Fibroblast of upper back skin (primary cell): ENCODE measurements around the gene ARID4B.
A peak's percentile ranks its signal among the peaks of the same experiment; 100 is the strongest.
"Not testable (repeated sequence)": the region's sequence is repeated elsewhere in the genome, so short reads cannot be mapped to it uniquely, and the experiment has no call there.

Experiments used
- DNase-seq: peaks from one replicate; pipeline ENCODE4 v3.0.0-alpha.2; 2013

ARID4B gene

GRCh38 chr1:235293322-235293942 lies 34.5 kb downstream of the ARID4B start:
- no peak for DNase-seq

- no peak for DNase-seq
These were observed 35.2 kb downstream of the ARID4B start for GRCh38 chr1:235292790-235293189.

DNA sequence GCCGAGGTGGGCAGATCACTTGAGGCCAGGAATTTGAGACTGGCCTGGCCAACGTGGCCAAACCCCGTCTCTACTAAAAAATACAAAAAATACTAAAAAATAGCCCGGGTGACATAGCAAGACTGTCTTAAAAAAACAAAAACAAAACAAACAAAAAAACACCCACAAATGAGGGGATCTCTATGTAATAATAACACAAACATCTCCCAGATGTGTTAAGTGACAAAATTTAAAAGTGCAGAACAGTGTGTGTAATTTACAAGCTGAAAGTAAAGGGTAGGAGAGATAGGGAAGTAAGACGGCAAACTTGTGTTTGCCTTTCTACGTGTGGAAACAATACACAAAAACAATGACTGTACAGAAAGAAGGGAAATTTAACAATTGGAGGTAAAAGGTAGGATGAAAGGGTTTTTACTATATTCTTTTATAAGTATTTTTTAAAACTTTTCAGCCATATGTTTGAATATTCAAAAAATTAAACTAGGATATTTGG lies 36.3 kb downstream of the ARID4B start:
- no peak for DNase-seq

- no peak for DNase-seq
These were observed 37.1 kb downstream of the ARID4B start for GRCh38 chr1:235290740-235291502.

- no peak for DNase-seq
These were observed 37.9 kb downstream of the ARID4B start for GRCh38 chr1:235289859-235290739.

- DNase-seq = no peak
These were observed 40.6 kb downstream of the ARID4B start for GRCh38 chr1:235287208-235287882.

DNA sequence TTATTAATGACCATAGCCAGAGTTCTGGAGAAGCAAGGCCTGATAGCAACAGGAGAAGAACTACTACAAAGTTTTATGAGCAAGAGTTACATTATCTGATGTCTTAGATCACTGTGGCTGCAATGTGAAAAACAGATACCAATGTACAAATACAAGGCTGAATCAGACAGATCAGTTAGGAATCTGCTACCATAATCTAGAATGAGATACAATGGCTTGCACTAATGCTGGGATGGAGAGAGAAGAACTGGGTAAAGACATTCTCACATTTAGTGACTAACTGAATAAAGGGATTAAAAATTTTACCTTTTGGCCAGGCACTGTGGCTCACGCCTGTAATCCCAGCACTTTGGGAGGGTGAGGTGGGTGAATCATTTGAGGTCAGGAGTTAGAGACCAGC lies 41.3 kb downstream of the ARID4B start:
- DNase-seq = no peak

DNA sequence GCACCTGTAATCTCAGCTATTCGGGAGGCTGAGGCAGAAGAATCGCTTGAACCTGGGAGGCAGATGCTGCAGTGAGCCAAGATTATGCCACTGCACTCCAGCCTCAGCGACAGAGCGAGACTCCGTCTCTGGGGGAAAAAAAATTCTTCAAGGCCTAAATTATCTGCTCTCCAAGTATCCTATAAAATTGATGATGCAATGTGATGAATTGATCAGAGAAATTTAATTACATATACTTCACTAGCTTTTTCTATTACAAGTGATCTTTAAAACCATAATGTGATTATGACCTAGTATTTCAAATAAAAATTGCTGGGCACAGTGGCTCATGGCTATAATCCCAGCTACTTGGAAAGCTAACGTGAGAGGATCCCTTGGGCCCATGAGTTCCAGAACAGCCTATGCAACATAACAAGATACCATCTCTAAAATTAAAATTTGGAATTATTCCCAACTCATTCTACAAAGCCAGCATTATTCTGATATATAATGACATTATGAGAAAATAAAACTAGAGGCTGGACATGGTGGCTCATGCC lies 43.7 kb downstream of the ARID4B start:
- DNase-seq = no peak

- DNase-seq = not testable (repeated sequence)
These were observed 44.3 kb downstream of the ARID4B start for GRCh38 chr1:235283636-235284035.

- no peak for DNase-seq
These were observed 47.5 kb downstream of the ARID4B start for GRCh38 chr1:235280467-235280866.

GRCh38 chr1:235279694-235280093 lies 48.3 kb downstream of the ARID4B start:
- DNase-seq = no peak

GRCh38 chr1:235278915-235279292 lies 49.1 kb downstream of the ARID4B start:
- no peak for DNase-seq

DNA sequence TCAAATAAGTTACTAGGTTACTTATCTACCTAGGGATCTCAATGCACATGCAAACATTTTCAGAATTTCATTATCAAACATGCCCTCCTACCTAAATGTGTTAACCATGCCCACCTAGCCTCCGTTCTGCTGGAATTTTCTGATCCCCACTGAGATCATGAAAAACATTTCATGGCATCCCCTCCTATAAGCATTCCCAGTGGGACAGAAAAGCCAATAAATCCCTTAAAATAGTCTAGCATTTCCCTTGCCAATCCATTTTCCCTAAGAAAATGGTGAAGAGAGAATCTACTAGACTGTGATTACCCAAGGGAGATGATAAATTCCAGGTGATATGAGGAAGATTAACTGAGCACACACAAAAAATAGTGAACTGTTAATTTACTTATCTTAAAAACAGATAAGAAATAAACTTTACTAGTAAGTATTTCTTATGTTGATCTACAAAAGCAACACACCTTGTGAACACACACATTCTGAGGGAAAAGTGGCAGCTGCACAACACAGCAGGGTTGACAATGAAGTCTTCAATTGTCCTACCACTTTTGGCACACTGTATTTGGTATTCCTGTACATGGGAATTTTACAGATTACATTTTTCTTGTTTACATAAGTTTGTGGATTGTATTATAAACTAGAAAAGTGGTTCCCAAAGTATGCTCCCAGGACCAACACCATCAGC lies 49.6 kb downstream of the ARID4B start:
- no peak for DNase-seq

DNA sequence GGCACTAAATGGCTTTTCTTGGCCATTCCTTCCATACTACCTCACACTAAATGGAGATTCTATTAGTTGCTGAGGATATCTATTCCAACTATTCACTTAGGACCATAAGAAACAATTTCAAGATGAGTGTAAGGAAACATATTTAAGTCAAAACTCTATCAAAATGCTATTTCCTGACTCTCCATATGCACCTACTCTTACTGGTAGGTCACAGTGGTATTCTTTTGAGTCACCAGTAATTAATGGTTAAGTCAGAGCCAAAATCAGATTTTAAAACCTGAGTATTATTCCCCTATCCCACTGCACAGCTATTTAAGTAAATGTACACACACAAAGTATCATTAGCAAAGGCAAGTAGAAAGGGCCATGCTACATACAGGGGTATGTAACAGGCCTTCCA lies 50.3 kb downstream of the ARID4B start:
- DNase-seq = peak; percentile 12

GRCh38 chr1:235275836-235276235 lies 52.1 kb downstream of the ARID4B start:
- no peak for DNase-seq

DNA sequence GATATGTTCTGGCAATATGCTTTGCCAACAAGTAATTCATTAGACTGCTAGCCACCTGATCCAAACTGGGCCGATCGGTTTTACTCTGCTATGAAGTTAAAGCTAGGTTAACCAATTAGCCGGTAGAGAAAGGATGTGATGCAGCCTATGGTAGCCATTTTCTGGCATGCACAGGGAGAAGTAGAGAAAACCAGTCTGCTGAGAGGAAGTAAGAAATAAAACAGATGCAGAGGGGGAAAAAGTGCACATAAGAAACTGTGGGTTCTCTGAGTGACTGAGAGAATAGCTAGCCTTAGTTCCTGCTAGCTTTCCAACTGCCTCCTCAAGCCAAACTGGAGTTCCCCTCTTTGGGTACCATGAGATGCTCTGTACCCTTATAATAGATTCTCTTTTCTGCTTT lies 52.8 kb downstream of the ARID4B start:
- no peak for DNase-seq

GRCh38 chr1:235272851-235273250 lies 55.1 kb downstream of the ARID4B start:
- no peak for DNase-seq

DNA sequence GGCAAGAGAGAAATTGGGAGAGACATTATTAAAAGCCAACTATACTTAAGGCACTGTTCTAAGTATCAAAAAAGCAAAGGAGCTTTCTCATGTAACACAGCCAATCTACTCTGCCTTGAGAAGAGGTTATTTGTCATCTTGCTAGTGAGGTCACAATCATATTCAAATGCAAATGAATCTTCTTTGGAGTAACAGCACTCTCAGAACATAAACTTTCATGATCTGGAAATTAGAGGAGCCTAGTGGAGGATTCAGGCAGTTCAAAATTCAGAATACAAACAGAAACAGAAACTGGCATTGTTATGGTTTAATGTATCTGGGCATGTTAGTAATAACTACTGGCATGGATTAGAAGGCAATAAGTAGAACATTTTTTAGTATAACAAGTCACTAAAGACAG lies 57.4 kb downstream of the ARID4B start:
- peak; percentile 7 for DNase-seq

GRCh38 chr1:235269990-235270389 lies 58.0 kb downstream of the ARID4B start:
- not testable (repeated sequence) for DNase-seq

DNA sequence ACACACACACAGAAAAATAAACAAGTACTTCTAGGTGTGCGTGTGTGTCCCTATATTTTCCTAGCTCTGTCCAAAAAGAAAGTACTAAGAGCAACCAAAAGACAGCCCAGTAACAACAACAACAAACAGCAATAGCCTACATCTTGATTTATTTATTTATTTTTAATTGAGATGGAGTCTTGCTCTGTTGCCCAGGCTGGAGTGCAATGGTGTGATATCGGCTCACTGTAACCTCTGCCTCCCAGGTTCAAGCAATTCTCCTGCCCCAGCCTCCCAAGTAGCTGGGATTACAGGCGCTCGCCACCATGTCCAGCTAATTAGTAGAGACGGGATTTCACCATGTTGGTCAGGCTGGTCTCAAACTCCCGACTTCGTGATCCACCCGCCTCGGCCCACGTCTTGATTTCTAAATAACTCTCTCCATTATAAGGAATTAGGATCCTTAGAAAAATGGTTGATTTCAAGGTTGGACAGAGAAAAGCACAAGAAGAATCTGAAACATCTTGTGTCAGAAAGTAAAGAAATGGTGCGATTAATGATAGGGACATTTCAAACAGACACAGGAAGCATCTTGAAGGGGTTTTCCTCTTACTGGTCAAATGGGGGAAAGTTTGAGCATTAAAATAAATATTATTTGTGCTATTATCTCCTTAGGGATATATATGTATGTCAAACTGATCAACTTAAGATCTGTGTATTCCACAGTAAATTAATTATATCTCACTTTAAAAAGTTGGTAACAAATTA lies 59.4 kb downstream of the ARID4B start:
- DNase-seq = no peak

- no peak for DNase-seq
These were observed 61.0 kb downstream of the ARID4B start for GRCh38 chr1:235266967-235267366.
